HG02642 (cell line): ENCODE measurements around the gene AFF3.

Experiments used
- ATAC-seq: cut with Tn5 transposase; IDR thresholded peaks from one replicate; pipeline ENCODE4 v1.9.1; 2021; ENCODE audit warnings: mild to moderate bottlenecking; ENCODE audit not compliant: unreplicated experiment, poor library complexity

Gene AFF3

GRCh38 chr2:99875627-99876201, 266.7 kb downstream of the AFF3 start:
- ATAC-seq, result no peak

- ATAC-seq, result no peak
These were observed 274.1 kb downstream of the AFF3 start for GRCh38 chr2:99868260-99868659.

- ATAC-seq, result no peak
These were observed 274.6 kb downstream of the AFF3 start for GRCh38 chr2:99867770-99868169.

DNA sequence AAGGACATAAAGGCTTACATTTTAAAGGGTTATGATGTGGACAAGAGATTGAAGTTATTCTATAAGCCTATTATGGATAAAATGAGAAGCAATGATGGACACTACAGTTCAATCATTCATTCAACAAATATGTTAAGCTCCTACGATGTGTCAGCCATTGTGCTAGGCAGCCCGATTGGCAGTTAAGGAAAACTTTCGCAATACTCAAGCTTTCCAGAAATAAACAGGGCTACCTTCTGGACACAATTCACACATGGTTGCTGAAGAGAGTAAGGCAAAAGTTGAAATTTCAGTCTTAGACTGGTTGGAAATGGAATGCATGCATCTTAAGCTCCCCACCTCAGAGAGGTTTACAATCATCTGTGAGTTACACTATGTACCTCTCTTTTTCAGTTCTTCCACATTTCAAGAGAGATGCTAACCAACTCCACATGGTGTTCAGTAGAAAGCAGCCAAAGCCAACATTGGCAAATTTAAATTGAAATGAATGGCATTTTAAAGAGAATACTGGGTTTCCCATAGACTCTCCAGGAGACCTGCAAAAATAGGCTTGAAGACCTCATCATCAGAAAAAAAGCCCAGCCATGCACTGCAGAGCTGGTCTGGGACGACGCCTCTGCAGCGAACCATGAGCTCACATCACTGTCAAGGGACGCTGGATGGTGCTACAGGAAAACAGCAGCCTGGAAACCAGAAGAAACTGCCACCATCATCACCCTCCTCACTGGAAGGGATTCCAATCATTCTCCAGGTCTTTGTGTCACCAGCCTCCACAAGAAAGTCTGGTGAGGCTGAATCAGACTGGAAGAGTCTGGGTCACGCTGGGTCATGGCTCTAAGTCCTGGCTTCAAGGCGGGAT, 276.3 kb downstream of the AFF3 start:
- ATAC-seq, result no peak

- ATAC-seq, result no peak
These were observed 277.5 kb downstream of the AFF3 start for GRCh38 chr2:99864561-99865553.

- ATAC-seq, result no peak
These were observed 278.5 kb downstream of the AFF3 start for GRCh38 chr2:99863903-99864270.

DNA sequence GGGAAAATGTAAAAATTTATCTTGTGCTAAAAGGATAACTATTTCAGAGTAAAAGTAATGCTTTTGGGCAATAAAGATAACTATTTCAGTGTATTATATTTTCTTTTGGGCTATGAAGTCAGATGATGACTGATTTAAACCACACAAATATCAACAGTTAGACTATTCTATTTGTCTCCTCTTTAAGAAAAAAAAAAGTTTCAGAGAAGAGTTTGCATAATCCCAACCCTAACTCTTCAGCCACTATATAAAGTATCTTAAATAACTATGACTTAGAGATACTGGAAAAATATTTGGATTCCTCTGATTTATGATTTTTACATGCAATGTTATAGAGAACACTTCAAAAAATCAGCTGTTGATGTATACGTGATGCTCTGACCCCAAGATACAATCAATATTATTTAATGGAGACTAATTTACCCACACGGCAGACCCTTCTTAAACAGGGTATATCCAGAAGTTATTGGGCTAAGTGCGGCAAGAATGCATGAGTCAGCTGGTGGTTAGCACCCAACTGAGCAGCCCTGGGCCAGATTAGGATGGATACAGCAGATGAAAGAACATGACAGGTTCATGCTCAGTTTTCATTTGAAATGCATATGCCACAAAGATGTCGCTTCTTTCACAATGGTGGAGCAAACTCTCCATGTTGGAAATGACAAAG, 279.0 kb downstream of the AFF3 start:
- no peak for ATAC-seq

DNA sequence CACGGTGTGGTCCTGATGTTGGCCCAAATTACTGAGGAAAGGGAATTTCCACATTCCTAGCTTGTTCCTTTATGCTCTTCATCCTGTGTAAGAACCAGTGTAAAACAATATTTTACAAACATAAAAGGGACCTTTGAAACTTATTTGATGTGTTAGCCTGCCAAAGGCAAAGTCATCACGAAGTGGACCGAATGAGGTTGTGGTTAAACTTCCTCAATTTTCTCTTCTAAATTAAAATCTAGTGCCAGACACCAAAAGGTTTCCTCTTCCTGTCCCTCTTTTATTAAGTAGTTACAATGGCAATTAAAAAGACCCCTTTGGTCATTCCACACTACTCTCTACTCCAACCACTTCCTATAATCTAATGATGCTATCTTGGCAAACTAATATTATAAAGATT, 279.8 kb downstream of the AFF3 start:
- ATAC-seq, result no peak

GRCh38 chr2:99861376-99861760, 281.0 kb downstream of the AFF3 start:
- no peak for ATAC-seq

DNA sequence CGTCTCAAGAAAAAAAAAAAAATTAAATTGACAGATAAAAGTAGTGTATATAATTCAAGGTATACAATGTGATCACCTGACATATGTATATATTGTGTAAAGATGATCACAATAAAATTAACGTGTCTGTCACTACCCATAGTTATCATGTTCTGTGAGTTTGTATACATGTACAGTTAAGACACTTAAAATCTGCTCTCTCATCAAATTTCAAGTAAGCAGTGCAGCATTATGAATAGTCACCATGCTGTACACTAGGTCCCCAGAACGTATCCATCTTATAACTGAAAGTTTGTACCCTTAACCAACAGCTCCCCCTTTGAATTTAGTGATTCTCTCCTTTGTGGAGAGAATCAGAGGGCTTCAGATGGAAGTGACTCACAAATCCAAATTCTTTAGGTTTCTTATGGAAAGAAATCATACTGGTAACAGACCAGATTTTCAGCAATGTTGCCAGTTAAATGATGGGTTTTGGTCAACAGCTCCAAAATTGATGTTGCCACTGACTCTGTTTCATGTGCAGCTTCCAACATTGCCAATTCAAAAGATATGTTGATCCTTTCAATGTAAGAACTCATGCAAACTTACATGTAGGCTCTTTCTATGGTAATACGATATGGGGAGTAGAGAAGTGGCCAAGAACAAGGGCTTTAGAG, 281.5 kb downstream of the AFF3 start:
- no peak for ATAC-seq

- no peak for ATAC-seq
These were observed 283.3 kb downstream of the AFF3 start for GRCh38 chr2:99858951-99859596.

- no peak for ATAC-seq
These were observed 284.4 kb downstream of the AFF3 start for GRCh38 chr2:99857867-99858444.

DNA sequence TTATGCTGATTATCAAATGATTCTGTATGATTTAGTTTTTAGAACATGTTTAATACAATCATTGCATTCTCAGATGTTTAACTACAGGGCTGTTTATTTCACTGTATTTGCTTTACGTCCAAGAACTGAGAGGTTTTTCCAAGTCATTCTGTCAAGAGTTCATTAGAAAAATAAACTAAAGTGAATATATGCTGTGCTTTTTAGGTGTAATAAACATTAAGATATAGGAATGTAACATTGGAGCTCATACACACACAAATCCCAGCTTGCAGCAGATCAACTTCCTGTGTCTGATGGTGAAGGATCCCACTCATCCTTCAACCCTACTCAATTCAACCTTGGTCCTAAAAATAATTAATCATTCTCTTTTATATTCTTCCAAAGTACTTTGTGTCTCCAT, 285.0 kb downstream of the AFF3 start:
- ATAC-seq, result no peak

GRCh38 chr2:99856119-99856518, 286.3 kb downstream of the AFF3 start:
- ATAC-seq, result no peak

GRCh38 chr2:99854236-99854852, 288.0 kb downstream of the AFF3 start:
- no peak for ATAC-seq

DNA sequence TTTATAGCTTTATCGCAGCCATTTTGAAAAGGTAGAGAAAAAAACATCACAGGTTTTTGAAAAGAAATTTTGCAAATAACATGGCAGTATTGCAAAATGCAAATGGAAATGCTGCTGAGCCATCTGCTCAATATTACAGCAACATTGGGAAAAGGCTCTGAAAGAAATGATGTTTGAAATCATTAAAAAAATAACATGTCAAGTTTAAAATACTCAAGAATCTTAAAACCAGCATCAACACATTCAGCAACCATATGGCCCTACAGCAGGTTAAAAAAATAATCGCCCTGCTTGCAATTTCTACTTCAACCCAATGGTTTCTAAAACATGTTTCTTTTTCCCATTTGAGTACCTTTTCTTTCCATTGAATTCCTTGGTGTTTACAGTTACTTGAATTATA, 289.4 kb downstream of the AFF3 start:
- ATAC-seq, result no peak

DNA sequence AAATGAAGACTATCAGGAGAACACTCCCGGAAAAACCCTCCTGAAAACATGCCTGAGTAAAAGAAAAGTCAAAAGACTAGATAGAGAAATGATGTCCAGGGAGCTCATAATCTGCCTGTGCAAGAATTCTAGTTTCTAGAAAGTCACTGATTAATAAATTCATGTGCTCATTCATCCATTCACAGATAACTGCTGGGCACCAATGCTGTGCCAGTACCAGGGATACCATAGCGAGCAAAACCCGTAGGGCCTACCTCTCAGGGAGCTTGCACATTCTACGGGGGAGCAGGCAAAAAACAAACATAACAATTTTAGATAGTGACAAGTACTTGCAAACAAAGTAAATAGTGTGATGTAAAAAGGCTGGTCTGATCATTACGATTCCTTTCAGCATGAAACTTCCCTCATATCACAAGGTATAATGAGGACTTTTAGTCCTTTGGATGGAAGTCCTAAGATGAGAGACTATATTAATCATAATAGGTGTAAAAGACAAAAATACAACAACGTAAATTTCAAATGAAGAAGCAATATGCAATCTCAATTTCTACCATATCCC, 289.9 kb downstream of the AFF3 start:
- no peak for ATAC-seq

DNA sequence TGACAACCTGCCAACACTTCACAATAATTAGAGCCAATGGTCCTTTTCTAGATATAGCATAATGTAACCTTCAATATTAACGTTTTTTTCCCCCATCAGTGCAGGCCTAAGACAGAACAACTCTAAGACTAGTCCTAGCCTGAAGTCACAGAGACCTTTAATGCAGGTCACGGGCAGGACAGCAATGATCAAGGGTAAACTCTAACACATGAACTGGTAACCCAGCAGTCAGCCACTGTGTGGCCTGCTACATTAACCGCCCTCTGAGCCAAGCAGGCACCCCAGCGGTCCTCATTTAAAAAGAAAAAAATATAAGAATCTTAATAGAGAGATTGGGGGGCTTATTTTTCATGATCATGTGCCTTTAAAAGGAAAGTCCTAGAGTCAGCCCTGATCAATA, 290.6 kb downstream of the AFF3 start:
- no peak for ATAC-seq
